HG03108 (cell line): ENCODE measurements around the gene CAP2.

Source experiments
- ATAC-seq: cut with Tn5 transposase; IDR thresholded peaks from one replicate; pipeline ENCODE4 v1.9.1; 2021; ENCODE audit warnings: moderate library complexity; ENCODE audit not compliant: unreplicated experiment

CAP2 gene

GRCh38 chr6:17392978-17393891 is at the start of gene CAP2:
TSS of gene CAP2 (plus strand) at chr6:17393595. CDS start at chr6:17421556, 27,961 bp downstream.
- no peak for ATAC-seq

GRCh38 chr6:17347012-17347411 is 46.4 kb upstream of the CAP2 start:
- ATAC-seq: no peak

- ATAC-seq: no peak
Observed at GRCh38 chr6:17349427-17349826, 44.0 kb upstream of the CAP2 start.

GRCh38 chr6:17352302-17352701 is 41.1 kb upstream of the CAP2 start:
- ATAC-seq: no peak

- no peak for ATAC-seq
Observed at GRCh38 chr6:17353440-17354175, 39.8 kb upstream of the CAP2 start.

GRCh38 chr6:17354700-17355403 is 38.5 kb upstream of the CAP2 start:
- no peak for ATAC-seq

- ATAC-seq: no peak
Observed at GRCh38 chr6:17355404-17355774, 38.0 kb upstream of the CAP2 start.

- no peak for ATAC-seq
Observed at GRCh38 chr6:17358515-17358914, 34.9 kb upstream of the CAP2 start.

- ATAC-seq: no peak
Observed at GRCh38 chr6:17360564-17360963, 32.8 kb upstream of the CAP2 start.

- no peak for ATAC-seq
Observed at GRCh38 chr6:17361013-17361412, 32.4 kb upstream of the CAP2 start.

GRCh38 chr6:17365961-17366360 is 27.4 kb upstream of the CAP2 start:
- no peak for ATAC-seq

- no peak for ATAC-seq
Observed at GRCh38 chr6:17367868-17368267, 25.5 kb upstream of the CAP2 start.

GRCh38 chr6:17381424-17382147 is 11.8 kb upstream of the CAP2 start:
- no peak for ATAC-seq

- no peak for ATAC-seq
Observed at GRCh38 chr6:17385660-17386059, 7.7 kb upstream of the CAP2 start.

GRCh38 chr6:17388365-17388764 is 5.0 kb upstream of the CAP2 start:
- no peak for ATAC-seq

- ATAC-seq: no peak
Observed at GRCh38 chr6:17389274-17389847, 4.0 kb upstream of the CAP2 start.

- ATAC-seq: no peak
Observed at GRCh38 chr6:17390276-17390675, 3.1 kb upstream of the CAP2 start.

- no peak for ATAC-seq
Observed at GRCh38 chr6:17391976-17392375, 1.4 kb upstream of the CAP2 start.

GRCh38 chr6:17393892-17394631 is 667 bp downstream of the CAP2 start:
- no peak for ATAC-seq

- no peak for ATAC-seq
Observed at GRCh38 chr6:17395112-17395511, 1.7 kb downstream of the CAP2 start.
